ENCODE measurements around the gene BMERB1.

Gene BMERB1

GRCh38 chr16:15509593-15510535, 75.5 kb downstream of the BMERB1 start:
- FAIRE-seq: no peak
- DNase-seq (ENCODE audit: insufficient read length, low spot score): no peak
- no peak for TF ChIP-seq POLR2A (IDR thresholded peaks at IDR 0.05; ENCODE audit: low read depth, low read length)

GRCh38 chr16:15510992-15511391, 76.6 kb downstream of the BMERB1 start:
- FAIRE-seq (no peak), DNase-seq (ENCODE audit: insufficient read length, low spot score) (no peak)
- no peak for TF ChIP-seq POLR2A (IDR thresholded peaks at IDR 0.05; ENCODE audit: low read depth, low read length)

GRCh38 chr16:15511759-15512487, 77.5 kb downstream of the BMERB1 start:
- no peak for FAIRE-seq
- TF ChIP-seq POLR2A (IDR thresholded peaks at IDR 0.05; ENCODE audit: low read depth, low read length): no peak

GRCh38 chr16:15513156-15513555, 78.8 kb downstream of the BMERB1 start:
- FAIRE-seq: no peak
- no peak for TF ChIP-seq POLR2A (IDR thresholded peaks at IDR 0.05; ENCODE audit: low read depth, low read length)
- DNase-seq (ENCODE audit: insufficient read length, low spot score): no peak

More at GRCh38 chr16:15511759-15512487, 77.5 kb downstream of the BMERB1 start:
- DNase-seq (ENCODE audit: insufficient read length, low spot score): no peak

GRCh38 chr16:15515992-15516391, 81.6 kb downstream of the BMERB1 start:
- FAIRE-seq: no peak
- no peak for DNase-seq (ENCODE audit: insufficient read length, low spot score)
- TF ChIP-seq POLR2A (IDR thresholded peaks at IDR 0.05; ENCODE audit: low read depth, low read length): no peak

- no peak for DNase-seq (ENCODE audit: insufficient read length, low spot score)
- TF ChIP-seq POLR2A (IDR thresholded peaks at IDR 0.05; ENCODE audit: low read depth, low read length): no peak
- FAIRE-seq: no peak
Observed at GRCh38 chr16:15516609-15517008, 82.2 kb downstream of the BMERB1 start.

- no peak for TF ChIP-seq POLR2A (IDR thresholded peaks at IDR 0.05; ENCODE audit: low read depth, low read length)
- DNase-seq (ENCODE audit: insufficient read length, low spot score) (no peak), FAIRE-seq (no peak)
Observed at GRCh38 chr16:15517743-15518377, 83.5 kb downstream of the BMERB1 start.

- FAIRE-seq: no peak
- no peak for DNase-seq (ENCODE audit: insufficient read length, low spot score)
- no peak for TF ChIP-seq POLR2A (IDR thresholded peaks at IDR 0.05; ENCODE audit: low read depth, low read length)
Observed at GRCh38 chr16:15518381-15519351, 84.3 kb downstream of the BMERB1 start.

- TF ChIP-seq POLR2A (IDR thresholded peaks at IDR 0.05; ENCODE audit: low read depth, low read length): no peak
- DNase-seq (ENCODE audit: insufficient read length, low spot score) (no peak), FAIRE-seq (no peak)
Observed at GRCh38 chr16:15519790-15520189, 85.4 kb downstream of the BMERB1 start.

- no peak for FAIRE-seq
- no peak for TF ChIP-seq POLR2A (IDR thresholded peaks at IDR 0.05; ENCODE audit: low read depth, low read length)
- DNase-seq (ENCODE audit: insufficient read length, low spot score): no peak
Observed at GRCh38 chr16:15521390-15521757, 87.0 kb downstream of the BMERB1 start.

GRCh38 chr16:15521758-15522509, 87.5 kb downstream of the BMERB1 start:
- no peak for TF ChIP-seq POLR2A (IDR thresholded peaks at IDR 0.05; ENCODE audit: low read depth, low read length)
- FAIRE-seq (no peak), DNase-seq (ENCODE audit: insufficient read length, low spot score) (no peak)

GRCh38 chr16:15523092-15523541, 88.7 kb downstream of the BMERB1 start:
- FAIRE-seq: no peak
- TF ChIP-seq POLR2A (IDR thresholded peaks at IDR 0.05; ENCODE audit: low read depth, low read length): no peak
- DNase-seq (ENCODE audit: insufficient read length, low spot score): no peak

Measured in H54 (cell line).